ENCODE data around the gene TRIM37. TPM values are rescaled to one million over a fixed set of nuclear protein-coding genes. Genes with fewer than 3 reads are reported as not detected.

TRIM37 gene
- total RNA-seq, 1 experiment from 2014 or later, result 62.3 TPM

- Mint-ChIP-seq H3K27me3 (ENCODE audit: low read depth) (no peaks in the 10 kb centered on the region), H3K36me3 (peaks cover 8% of the 10 kb centered on the region; the same call in 1 of the 2 replicates), H3K27ac (no peak overlapping the region), H3K9me3 (no peaks in the 10 kb centered on the region), H3K4me1 (no peaks in the 10 kb centered on the region), H3K4me3 (no peak overlapping the region)
- ATAC-seq (no peak), DNase-seq (ENCODE audit: low spot score) (no peak)
- POLR2A ChIA-PET, result no interaction called here
- CTCF ChIA-PET, result no interaction called here
- TF ChIP-seq JAZF1 (CRISPR knock-in tag; IDR thresholded peaks at IDR 0.05) (no peak), ARID4B (CRISPR knock-in tag; IDR thresholded peaks at IDR 0.05; ENCODE audit: borderline replicate concordance) (no peak), FOXK1 (CRISPR knock-in tag; IDR thresholded peaks at IDR 0.05) (no peak), ZNF423 (CRISPR knock-in tag; IDR thresholded peaks at IDR 0.05) (no peak), TEAD4 (CRISPR knock-in tag; IDR thresholded peaks at IDR 0.05) (no peak), ZNF317 (CRISPR knock-in tag; IDR thresholded peaks at IDR 0.05; ENCODE audit: borderline replicate concordance, low read depth) (no peak), SOX15 (CRISPR knock-in tag; IDR thresholded peaks at IDR 0.05) (no peak), SMAD3 (CRISPR knock-in tag; IDR thresholded peaks at IDR 0.05; ENCODE audit: borderline replicate concordance) (no peak), ZNF671 (CRISPR knock-in tag; IDR thresholded peaks at IDR 0.05) (no peak), NFYB (CRISPR knock-in tag; conservative IDR thresholded peaks at IDR 0.05; ENCODE audit: low read depth) (no peak), ZSCAN18 (CRISPR knock-in tag; IDR thresholded peaks at IDR 0.05) (no peak), ZNF138 (CRISPR knock-in tag; conservative IDR thresholded peaks at IDR 0.05) (no peak), ZNF396 (CRISPR knock-in tag; IDR thresholded peaks at IDR 0.05; ENCODE audit: borderline replicate concordance) (no peak), ZBTB21 (CRISPR knock-in tag; IDR thresholded peaks at IDR 0.05; ENCODE audit: borderline replicate concordance) (no peak), ESRRA (CRISPR knock-in tag; IDR thresholded peaks at IDR 0.05; ENCODE audit: borderline replicate concordance) (no peak), ZMAT4 (CRISPR knock-in tag; IDR thresholded peaks at IDR 0.05) (no peak)
- TF ChIP-seq, protein P1, sequence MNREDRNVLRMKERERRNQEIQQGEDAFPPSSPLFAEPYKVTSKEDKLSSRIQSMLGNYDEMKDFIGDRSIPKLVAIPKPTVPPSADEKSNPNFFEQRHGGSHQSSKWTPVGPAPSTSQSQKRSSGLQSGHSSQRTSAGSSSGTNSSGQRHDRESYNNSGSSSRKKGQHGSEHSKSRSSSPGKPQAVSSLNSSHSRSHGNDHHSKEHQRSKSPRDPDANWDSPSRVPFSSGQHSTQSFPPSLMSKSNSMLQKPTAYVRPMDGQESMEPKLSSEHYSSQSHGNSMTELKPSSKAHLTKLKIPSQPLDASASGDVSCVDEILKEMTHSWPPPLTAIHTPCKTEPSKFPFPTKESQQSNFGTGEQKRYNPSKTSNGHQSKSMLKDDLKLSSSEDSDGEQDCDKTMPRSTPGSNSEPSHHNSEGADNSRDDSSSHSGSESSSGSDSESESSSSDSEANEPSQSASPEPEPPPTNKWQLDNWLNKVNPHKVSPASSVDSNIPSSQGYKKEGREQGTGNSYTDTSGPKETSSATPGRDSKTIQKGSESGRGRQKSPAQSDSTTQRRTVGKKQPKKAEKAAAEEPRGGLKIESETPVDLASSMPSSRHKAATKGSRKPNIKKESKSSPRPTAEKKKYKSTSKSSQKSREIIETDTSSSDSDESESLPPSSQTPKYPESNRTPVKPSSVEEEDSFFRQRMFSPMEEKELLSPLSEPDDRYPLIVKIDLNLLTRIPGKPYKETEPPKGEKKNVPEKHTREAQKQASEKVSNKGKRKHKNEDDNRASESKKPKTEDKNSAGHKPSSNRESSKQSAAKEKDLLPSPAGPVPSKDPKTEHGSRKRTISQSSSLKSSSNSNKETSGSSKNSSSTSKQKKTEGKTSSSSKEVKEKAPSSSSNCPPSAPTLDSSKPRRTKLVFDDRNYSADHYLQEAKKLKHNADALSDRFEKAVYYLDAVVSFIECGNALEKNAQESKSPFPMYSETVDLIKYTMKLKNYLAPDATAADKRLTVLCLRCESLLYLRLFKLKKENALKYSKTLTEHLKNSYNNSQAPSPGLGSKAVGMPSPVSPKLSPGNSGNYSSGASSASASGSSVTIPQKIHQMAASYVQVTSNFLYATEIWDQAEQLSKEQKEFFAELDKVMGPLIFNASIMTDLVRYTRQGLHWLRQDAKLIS (CRISPR knock-in tag; IDR thresholded peaks at IDR 0.05; ENCODE audit: borderline replicate concordance), result no peak
- TF ChIP-seq, protein P2, sequence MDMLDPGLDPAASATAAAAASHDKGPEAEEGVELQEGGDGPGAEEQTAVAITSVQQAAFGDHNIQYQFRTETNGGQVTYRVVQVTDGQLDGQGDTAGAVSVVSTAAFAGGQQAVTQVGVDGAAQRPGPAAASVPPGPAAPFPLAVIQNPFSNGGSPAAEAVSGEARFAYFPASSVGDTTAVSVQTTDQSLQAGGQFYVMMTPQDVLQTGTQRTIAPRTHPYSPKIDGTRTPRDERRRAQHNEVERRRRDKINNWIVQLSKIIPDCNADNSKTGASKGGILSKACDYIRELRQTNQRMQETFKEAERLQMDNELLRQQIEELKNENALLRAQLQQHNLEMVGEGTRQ (CRISPR knock-in tag; IDR thresholded peaks at IDR 0.05), result no peak
Observed at GRCh38 chr17:59028328-59028727, 78.4 kb downstream of the TRIM37 start.

Data from WTC11 (cell line).